Common myeloid progenitor, CD34-positive (primary cell): ENCODE data around the gene METTL15.
"Not testable (repeated sequence)": the region's sequence is repeated elsewhere in the genome, so short reads cannot be mapped to it uniquely, and the experiment has no call there.

Experiments used
- CTCF ChIA-PET: fragments of 350-600 bp; sonication (Branson Sonifier 250); formaldehyde crosslinking; loops from one replicate; lab custom pipeline; 2021; ENCODE audit warnings: antibody characterized with exemption; lab: Charles Lee
- POLR2A ChIA-PET: fragments of 350-600 bp; sonication (Branson Sonifier 250); formaldehyde crosslinking; loops from one replicate; lab custom pipeline; 2021; ENCODE audit warnings: antibody characterized with exemption; lab: Charles Lee
- DNase-seq, 3 donors: peaks; one replicate each; pipeline versions ENCODE4 v3.0.0 to v3.0.0-alpha.2; 2013
- H3K27ac ChIP-seq, 2 experiments: 1 replicate in 1 of 2; 2 replicates in 1 of 2; pipeline ENCODE4 v1.7.0; 2013; ENCODE audit warnings: inconsistent platforms in 2 of 2, low read length in 2 of 2, mild to moderate bottlenecking in 2 of 2, low read depth in 1 of 2, moderate library complexity in 1 of 2; ENCODE audit not compliant: severe bottlenecking in 2 of 2, insufficient read depth in 1 of 2, poor library complexity in 1 of 2
- H3K27me3 ChIP-seq, 5 experiments: replicated peaks in 2 of 5; 1 replicate in 3 of 5; 2 replicates in 2 of 5; pipeline versions ENCODE4 v1.6.1 to v1.7.0; 2013; ENCODE audit warnings: low read length in 4 of 5, mild to moderate bottlenecking in 2 of 5, moderate library complexity in 2 of 5, inconsistent platforms in 1 of 5; ENCODE audit not compliant: insufficient read depth in 5 of 5, control insufficient read depth in 4 of 5
- H3K36me3 ChIP-seq, 4 experiments: 1 replicate in 2 of 4; 2 replicates in 2 of 4; pipeline versions ENCODE4 v1.6.1 to v1.7.0; 2013; ENCODE audit warnings: low read length in 3 of 4, control low read depth in 1 of 4, mild to moderate bottlenecking in 1 of 4; ENCODE audit not compliant: control insufficient read depth in 4 of 4, insufficient read depth in 4 of 4
- H3K4me1 ChIP-seq, 4 experiments: 1 replicate in 3 of 4; 2 replicates in 1 of 4; pipeline versions ENCODE4 v1.6.1 to v1.7.1; 2013; ENCODE audit warnings: low read length in 3 of 4, mild to moderate bottlenecking in 3 of 4, control low read depth in 1 of 4, inconsistent platforms in 1 of 4, moderate library complexity in 1 of 4; ENCODE audit not compliant: control insufficient read depth in 4 of 4, insufficient read depth in 4 of 4; ENCODE audit errors: control extremely low read depth in 1 of 4
- H3K4me3 ChIP-seq, 7 experiments: 1 replicate in 4 of 7; 2 replicates in 3 of 7; pipeline versions ENCODE4 v1.5.1 to v1.7.0; 2013; ENCODE audit warnings: mild to moderate bottlenecking in 7 of 7, low read length in 6 of 7, moderate library complexity in 6 of 7, inconsistent platforms in 2 of 7, low read depth in 2 of 7, control low read depth in 1 of 7; ENCODE audit not compliant: insufficient read depth in 4 of 7, control insufficient read depth in 1 of 7; ENCODE audit errors: extremely low read depth in 1 of 7
- H3K9me3 ChIP-seq, 5 experiments: 1 replicate in 4 of 5; 2 replicates in 1 of 5; pipeline versions ENCODE4 v1.6.1 to v1.7.1; 2013; ENCODE audit warnings: low read length in 4 of 5, mild to moderate bottlenecking in 2 of 5, inconsistent platforms in 1 of 5, low read depth in 1 of 5, moderate library complexity in 1 of 5; ENCODE audit not compliant: control insufficient read depth in 4 of 5, insufficient read depth in 2 of 5; ENCODE audit errors: control extremely low read depth in 1 of 5
- WGBS: methylation state at CpG from one replicate; pipeline ENCODE4 v1.1.5; 2013; ENCODE audit not compliant: insufficient coverage; 5-methylcytosine and 5-hydroxymethylcytosine counted together

The METTL15 gene

GRCh38 chr11:28170759-28171158, 62.6 kb downstream of the METTL15 start:
- ChIA-PET CTCF (no interaction called here), POLR2A (interaction anchor here (0.7 kb wide), 1 partner anchor 1920 kb away, joined by 3 read pairs; no protein-coding TSS in a partner anchor)
- H3K9me3 ChIP-seq, result peaks cover 0 to 8% (median 3%) of the 10 kb centered on the region in 5 experiments
- peaks cover 0 to 5% (median 0%) of the 10 kb centered on the region in 4 experiments for H3K4me1 ChIP-seq
- DNase-seq, result no peak
- no peak overlapping the region for H3K4me3 ChIP-seq
- H3K36me3 ChIP-seq, result peaks cover 0 to 10% (median 5%) of the 10 kb centered on the region in 4 experiments
- no peak overlapping the region for H3K27ac ChIP-seq
- 96% methylated on average over 4 of the region's 4 CpGs for WGBS
- no peaks in the 10 kb centered on the region for H3K27me3 ChIP-seq

GRCh38 chr11:28176351-28176750, 68.2 kb downstream of the METTL15 start:
- Histone ChIP-seq H3K36me3 (peaks cover 0 to 10% (median 3%) of the 10 kb centered on the region in 4 experiments), H3K27me3 (no peaks in the 10 kb centered on the region), H3K9me3 (peaks cover 0 to 8% (median 3%) of the 10 kb centered on the region in 5 experiments), H3K4me1 (no peaks in the 10 kb centered on the region), H3K27ac (no peak overlapping the region), H3K4me3 (no peak overlapping the region)
- ChIA-PET CTCF (no interaction called here), POLR2A (no interaction called here)
- no peak for DNase-seq
- no CpG with 5 or more reads among the region's 1 CpG for WGBS

GRCh38 chr11:28195449-28195848, 87.3 kb downstream of the METTL15 start:
- no peak overlapping the region for H3K4me3 ChIP-seq
- POLR2A ChIA-PET, result no interaction called here
- peaks cover 0 to 9% (median 5%) of the 10 kb centered on the region in 5 experiments for H3K9me3 ChIP-seq
- H3K27ac ChIP-seq, result no peak overlapping the region
- peaks cover 0 to 3% (median 0%) of the 10 kb centered on the region in 4 experiments for H3K36me3 ChIP-seq
- CTCF ChIA-PET, result no interaction called here
- DNase-seq, result no peak
- H3K4me1 ChIP-seq, result no peaks in the 10 kb centered on the region
- no peaks in the 10 kb centered on the region for H3K27me3 ChIP-seq
- WGBS, result no CpG with 5 or more reads among the region's 2 CpGs

- Histone ChIP-seq H3K36me3 (peaks cover 2 to 18% (median 4%) of the 10 kb centered on the region in 4 experiments), H3K4me1 (no peaks in the 10 kb centered on the region), H3K4me3 (no peak overlapping the region), H3K9me3 (no peaks in the 10 kb centered on the region), H3K27me3 (no peaks in the 10 kb centered on the region), H3K27ac (no peak overlapping the region)
- ChIA-PET CTCF (no interaction called here), POLR2A (no interaction called here)
- DNase-seq, result no peak
- no CpG with 5 or more reads among the region's 1 CpG for WGBS
Measured at GRCh38 chr11:28209906-28210305, 101.7 kb downstream of the METTL15 start.

- peaks cover 0 to 18% (median 0%) of the 10 kb centered on the region in 5 experiments for H3K9me3 ChIP-seq
- POLR2A ChIA-PET, H3K27ac ChIP-seq, H3K4me3 ChIP-seq, CTCF ChIA-PET, H3K36me3 ChIP-seq, DNase-seq, H3K4me1 ChIP-seq, H3K27me3 ChIP-seq: not testable (repeated sequence)
- WGBS, result 95% methylated on average over 6 of the region's 9 CpGs
Measured at GRCh38 chr11:28222063-28222462, 113.9 kb downstream of the METTL15 start.

GRCh38 chr11:28223577-28223976, 115.4 kb downstream of the METTL15 start:
- Histone ChIP-seq H3K27me3 (no peaks in the 10 kb centered on the region), H3K4me3 (no peak overlapping the region), H3K4me1 (no peaks in the 10 kb centered on the region), H3K36me3 (no peaks in the 10 kb centered on the region), H3K27ac (no peak overlapping the region), H3K9me3 (peaks cover 0 to 15% (median 0%) of the 10 kb centered on the region in 5 experiments)
- POLR2A ChIA-PET, result no interaction called here
- WGBS, result no CpG with 5 or more reads among the region's 1 CpG
- no peak for DNase-seq
- CTCF ChIA-PET, result no interaction called here

GRCh38 chr11:28223994-28224393, 115.8 kb downstream of the METTL15 start:
- CTCF ChIA-PET, result no interaction called here
- Histone ChIP-seq H3K36me3 (no peaks in the 10 kb centered on the region), H3K27ac (no peak overlapping the region), H3K9me3 (peaks cover 0 to 15% (median 0%) of the 10 kb centered on the region in 5 experiments), H3K27me3 (no peaks in the 10 kb centered on the region), H3K4me3 (no peak overlapping the region), H3K4me1 (no peaks in the 10 kb centered on the region)
- no peak for DNase-seq
- WGBS, result no CpG with 5 or more reads among the region's 2 CpGs
- POLR2A ChIA-PET, result no interaction called here
